Chondrocyte (in vitro differentiated cells): ENCODE measurements around the gene SHC3. TPM values are rescaled to one million over a fixed set of nuclear protein-coding genes. Genes with fewer than 3 reads are reported as not detected.

ENCODE experiments used
- DNase-seq: peaks from one replicate; pipeline ENCODE4 v3.0.0; 2021; ENCODE audit warnings: mixed read lengths, low spot score
- H3K27ac Mint-ChIP-seq: one replicate; pipeline ENCODE4 v1.8.0; 2021; ENCODE audit warnings: mild to moderate bottlenecking, moderate library complexity, mixed read lengths; ENCODE audit not compliant: unreplicated experiment
- H3K27me3 Mint-ChIP-seq: 2 replicates; pipeline ENCODE4 v1.8.0; 2021; ENCODE audit warnings: low read depth, mixed read lengths
- H3K36me3 Mint-ChIP-seq: 2 replicates; pipeline ENCODE4 v1.8.0; 2021; ENCODE audit warnings: low read depth, mixed read lengths
- H3K4me1 Mint-ChIP-seq: 2 replicates; pipeline ENCODE4 v1.8.0; 2021; ENCODE audit warnings: low read depth, mild to moderate bottlenecking, mixed read lengths
- H3K4me3 Mint-ChIP-seq: one replicate; pipeline ENCODE4 v1.8.0; 2021; ENCODE audit warnings: mild to moderate bottlenecking, moderate library complexity, mixed read lengths; ENCODE audit not compliant: unreplicated experiment
- H3K9me3 Mint-ChIP-seq: 2 replicates; pipeline ENCODE4 v1.8.0; 2021; ENCODE audit warnings: low read depth, mixed read lengths
- total RNA-seq: library from RNA; stranded (reverse); gene quantifications from 3 replicates; pipeline ENCODE4 v1.2.1, GENCODE V29; 2021
- TF ChIP-seq, protein P1 (sequence below): fragments of 200-600 bp; sonication (generic); IDR thresholded peaks from 2 replicates; pipeline ENCODE4 v1.5.0; 2021; ENCODE audit warnings: antibody characterized with exemption, mild to moderate bottlenecking, moderate library complexity

The SHC3 gene
- total RNA-seq, 1 donor from 2014 or later = 0.30 TPM

GRCh38 chr9:88985616-88986015 is 193.0 kb downstream of the SHC3 start:
- Mint-ChIP-seq H3K27me3 (peaks cover 12% of the 10 kb centered on the region), H3K4me1 (peaks cover 10% of the 10 kb centered on the region), H3K9me3 (peaks cover 8% of the 10 kb centered on the region), H3K27ac (no peak overlapping the region), H3K4me3 (no peak overlapping the region), H3K36me3 (peaks cover 2% of the 10 kb centered on the region)
- DNase-seq = no peak
- TF ChIP-seq, protein P1, sequence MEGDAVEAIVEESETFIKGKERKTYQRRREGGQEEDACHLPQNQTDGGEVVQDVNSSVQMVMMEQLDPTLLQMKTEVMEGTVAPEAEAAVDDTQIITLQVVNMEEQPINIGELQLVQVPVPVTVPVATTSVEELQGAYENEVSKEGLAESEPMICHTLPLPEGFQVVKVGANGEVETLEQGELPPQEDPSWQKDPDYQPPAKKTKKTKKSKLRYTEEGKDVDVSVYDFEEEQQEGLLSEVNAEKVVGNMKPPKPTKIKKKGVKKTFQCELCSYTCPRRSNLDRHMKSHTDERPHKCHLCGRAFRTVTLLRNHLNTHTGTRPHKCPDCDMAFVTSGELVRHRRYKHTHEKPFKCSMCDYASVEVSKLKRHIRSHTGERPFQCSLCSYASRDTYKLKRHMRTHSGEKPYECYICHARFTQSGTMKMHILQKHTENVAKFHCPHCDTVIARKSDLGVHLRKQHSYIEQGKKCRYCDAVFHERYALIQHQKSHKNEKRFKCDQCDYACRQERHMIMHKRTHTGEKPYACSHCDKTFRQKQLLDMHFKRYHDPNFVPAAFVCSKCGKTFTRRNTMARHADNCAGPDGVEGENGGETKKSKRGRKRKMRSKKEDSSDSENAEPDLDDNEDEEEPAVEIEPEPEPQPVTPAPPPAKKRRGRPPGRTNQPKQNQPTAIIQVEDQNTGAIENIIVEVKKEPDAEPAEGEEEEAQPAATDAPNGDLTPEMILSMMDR = no peak

DNA sequence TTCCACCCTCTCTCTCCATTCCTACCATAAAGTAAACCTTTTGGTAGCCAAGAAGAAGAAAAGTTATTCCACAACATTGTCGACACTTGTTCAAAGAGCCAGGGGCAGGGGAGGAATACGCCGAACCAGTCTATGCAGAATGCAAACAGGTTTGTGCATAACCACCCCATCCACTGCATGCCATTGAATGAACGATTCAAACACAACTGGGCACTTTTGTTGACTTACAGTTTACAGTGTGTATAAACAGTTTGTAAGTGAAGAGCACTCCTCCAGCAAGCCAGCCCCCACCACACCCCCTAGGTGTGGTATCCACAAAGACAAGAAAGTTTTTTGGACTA is 194.1 kb downstream of the SHC3 start:
- DNase-seq = no peak
- TF ChIP-seq, protein P1 = no peak
- Mint-ChIP-seq H3K4me1 (peaks cover 9% of the 10 kb centered on the region), H3K27me3 (peaks cover 12% of the 10 kb centered on the region), H3K9me3 (peaks cover 8% of the 10 kb centered on the region), H3K4me3 (no peak overlapping the region), H3K27ac (no peak overlapping the region), H3K36me3 (peaks cover 2% of the 10 kb centered on the region)

- peaks cover 5% of the 10 kb centered on the region for H3K4me1 Mint-ChIP-seq
- TF ChIP-seq, protein P1 = no peak
- H3K9me3 Mint-ChIP-seq = peaks cover 8% of the 10 kb centered on the region
- H3K36me3 Mint-ChIP-seq = peaks cover 2% of the 10 kb centered on the region
- no peak overlapping the region for H3K27ac Mint-ChIP-seq
- H3K4me3 Mint-ChIP-seq = no peak overlapping the region
- no peak for DNase-seq
- H3K27me3 Mint-ChIP-seq = peaks cover 12% of the 10 kb centered on the region
Observed at GRCh38 chr9:88983865-88984542, 194.6 kb downstream of the SHC3 start.

- H3K27ac Mint-ChIP-seq = no peak overlapping the region
- no peak for DNase-seq
- H3K36me3 Mint-ChIP-seq = peaks cover 2% of the 10 kb centered on the region
- peaks cover 5% of the 10 kb centered on the region for H3K4me1 Mint-ChIP-seq
- H3K4me3 Mint-ChIP-seq = no peak overlapping the region
- peaks cover 18% of the 10 kb centered on the region for H3K27me3 Mint-ChIP-seq
- TF ChIP-seq, protein P1 = no peak
- peaks cover 5% of the 10 kb centered on the region for H3K9me3 Mint-ChIP-seq
Observed at GRCh38 chr9:88980740-88981203, 197.8 kb downstream of the SHC3 start.

DNA sequence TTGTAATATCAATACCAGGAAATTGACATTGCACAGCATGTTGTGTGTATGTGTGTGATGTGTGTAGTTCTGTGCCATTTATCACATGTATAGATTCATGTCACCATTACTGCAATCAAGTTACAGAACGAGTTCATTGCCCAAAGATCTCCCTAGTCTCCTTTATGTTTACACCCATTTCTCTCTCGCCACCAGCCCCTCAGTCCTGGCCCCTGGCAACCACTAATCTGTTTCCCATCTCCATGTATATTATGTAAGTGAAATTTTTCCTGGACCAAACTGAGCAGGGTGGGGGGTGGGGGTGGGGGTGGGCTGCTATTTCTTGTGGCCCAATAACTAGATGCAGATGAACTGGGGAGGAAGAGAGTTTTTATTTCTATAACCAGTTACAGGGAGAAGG is 198.8 kb downstream of the SHC3 start:
- peaks cover 5% of the 10 kb centered on the region for H3K9me3 Mint-ChIP-seq
- H3K4me3 Mint-ChIP-seq = no peak overlapping the region
- peaks cover 5% of the 10 kb centered on the region for H3K4me1 Mint-ChIP-seq
- DNase-seq = no peak
- TF ChIP-seq, protein P1 = no peak
- no peak overlapping the region for H3K27ac Mint-ChIP-seq
- peaks cover 15% of the 10 kb centered on the region for H3K27me3 Mint-ChIP-seq
- peaks cover 2% of the 10 kb centered on the region for H3K36me3 Mint-ChIP-seq
